Mononuclear cell (primary cell): ENCODE data around the gene CTSK. TPM values are rescaled to one million over a fixed set of nuclear protein-coding genes. Genes with fewer than 3 reads are reported as not detected.

Source experiments
- H3K27me3 ChIP-seq: 2 replicates; pipeline ENCODE4 v1.6.0; 2011; ENCODE audit warnings: low read length, control low read depth; ENCODE audit not compliant: insufficient read depth
- H3K4me1 ChIP-seq: 2 replicates; pipeline ENCODE4 v1.5.1; 2011; ENCODE audit warnings: mild to moderate bottlenecking, low read length, control low read depth; ENCODE audit not compliant: insufficient read depth
- H3K4me3 ChIP-seq: 2 replicates; pipeline ENCODE4 v1.5.1; 2011; ENCODE audit warnings: mild to moderate bottlenecking, low read length, moderate library complexity
- H3K9me3 ChIP-seq: 2 replicates; pipeline ENCODE4 v1.5.1; 2011; ENCODE audit warnings: low read depth, mild to moderate bottlenecking, control low read depth, low read length
- total RNA-seq: library from RNA; depleted of rRNA; stranded (reverse); fragments of >200 nt; gene quantifications from one replicate; pipeline ENCODE4 v1.2.3, GENCODE V29; 2012

CTSK gene
- total RNA-seq, 1 donor: 8.1 TPM

DNA sequence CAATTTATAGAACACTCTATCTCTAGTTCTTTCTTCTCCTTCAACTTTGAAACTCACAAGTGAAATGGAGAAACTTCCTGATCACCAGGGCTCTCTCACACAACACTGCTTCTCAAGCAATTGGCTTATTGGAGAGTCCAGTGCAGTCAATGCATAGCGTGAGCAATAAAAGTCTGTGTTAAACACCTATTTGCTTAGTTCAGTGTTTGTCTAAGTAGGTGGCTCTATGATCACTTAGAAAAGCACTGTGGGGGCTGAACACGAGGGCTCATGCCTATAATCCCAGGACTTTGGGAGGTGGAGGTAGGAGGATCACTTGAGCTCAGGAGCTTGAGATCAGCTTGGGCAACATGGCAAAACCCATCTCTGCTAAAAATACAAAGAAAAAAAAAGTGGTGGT lies 54.6 kb downstream of the CTSK start:
- Histone ChIP-seq H3K9me3 (no peaks in the 10 kb centered on the region), H3K27me3 (no peaks in the 10 kb centered on the region), H3K4me1 (peaks cover 4% of the 10 kb centered on the region), H3K4me3 (no peak overlapping the region)

DNA sequence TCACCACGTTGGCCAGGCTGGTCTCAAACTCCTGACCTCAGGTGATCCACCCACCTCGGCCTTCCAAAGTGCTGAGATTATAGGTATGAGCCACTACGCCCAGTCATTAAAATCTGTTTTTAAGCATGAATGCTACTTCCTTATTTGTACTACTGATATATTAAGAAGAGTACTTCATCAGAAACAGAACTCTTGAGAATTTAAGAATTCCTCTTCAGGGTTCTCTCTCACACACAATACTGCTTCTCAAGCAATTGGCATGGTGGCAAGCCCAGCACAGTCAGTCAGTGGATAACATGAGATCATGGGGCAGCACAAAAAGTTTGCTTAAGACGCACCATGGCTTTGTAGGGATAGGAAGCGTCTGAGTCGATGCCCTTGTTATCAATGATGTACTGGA lies 56.6 kb downstream of the CTSK start:
- Histone ChIP-seq H3K9me3 (no peaks in the 10 kb centered on the region), H3K4me1 (peaks cover 3% of the 10 kb centered on the region), H3K27me3 (no peaks in the 10 kb centered on the region), H3K4me3 (no peak overlapping the region)

DNA sequence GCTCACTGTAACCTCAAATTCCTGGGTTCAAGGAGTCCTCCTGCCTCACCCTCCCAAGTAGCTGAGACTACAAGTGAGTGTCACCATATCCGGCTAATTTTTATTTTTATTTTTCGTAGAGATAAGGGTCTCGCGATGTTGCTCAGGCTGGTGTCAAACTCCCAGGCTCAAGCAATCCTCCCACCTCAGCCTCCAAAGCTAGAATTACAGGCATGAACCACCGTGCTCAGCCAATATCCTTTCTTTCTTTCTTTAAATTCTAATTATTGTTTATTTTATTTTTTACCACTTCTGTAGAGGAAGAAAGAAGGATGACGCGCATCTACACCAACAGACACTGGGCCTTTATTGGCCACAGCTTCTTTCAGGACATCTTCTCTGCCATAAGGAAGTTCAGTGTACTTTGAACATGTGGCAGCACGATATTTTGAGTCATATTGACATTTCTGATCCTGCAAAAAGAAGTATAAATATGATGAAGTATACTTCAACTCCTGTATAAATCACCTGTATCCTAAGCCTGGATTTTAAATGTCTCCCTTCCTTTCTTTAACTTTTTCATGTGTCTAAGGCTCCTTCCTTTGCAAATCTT lies 58.2 kb downstream of the CTSK start:
- Histone ChIP-seq H3K4me1 (peaks cover 3% of the 10 kb centered on the region), H3K27me3 (no peaks in the 10 kb centered on the region), H3K4me3 (no peak overlapping the region), H3K9me3 (no peaks in the 10 kb centered on the region)

DNA sequence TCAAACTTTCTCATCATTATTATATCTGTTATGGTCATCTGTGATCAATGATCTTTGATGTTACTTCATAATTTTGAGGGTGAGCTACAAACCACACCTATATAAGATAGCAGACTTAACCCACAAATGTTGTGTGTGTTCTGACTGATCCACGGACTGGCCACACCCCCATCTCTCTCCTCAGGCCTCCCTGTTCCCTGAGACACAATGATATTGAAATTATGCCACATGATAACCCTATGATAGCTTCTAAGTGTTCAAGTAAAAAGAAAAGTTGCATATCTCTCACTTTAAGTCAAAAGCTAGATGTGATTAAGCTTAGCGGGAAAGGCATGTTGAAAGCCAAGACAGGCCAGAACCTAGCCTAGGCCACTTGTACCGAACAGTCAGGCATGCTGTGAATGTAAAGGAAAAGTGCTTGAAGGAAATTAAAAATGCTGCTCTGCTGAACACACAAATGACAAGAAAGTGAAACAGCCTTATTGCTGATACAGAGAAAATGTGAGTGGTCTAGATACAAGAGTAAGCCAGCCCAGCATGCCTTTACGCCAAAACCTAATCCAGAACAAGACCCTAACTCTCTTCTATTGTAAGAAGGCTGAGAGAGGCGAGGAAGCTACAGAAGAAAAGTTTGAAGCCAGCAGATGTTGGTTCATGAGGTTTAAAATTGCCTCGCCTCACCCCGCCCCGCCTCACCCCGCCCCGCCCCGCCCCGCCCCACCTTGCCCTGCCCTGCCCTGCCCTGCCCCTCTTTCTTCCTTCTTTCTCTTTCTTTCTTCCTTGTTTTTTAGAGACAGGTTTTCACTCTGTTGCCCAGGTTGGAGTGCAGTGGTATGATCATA lies 59.0 kb downstream of the CTSK start:
- H3K27me3 ChIP-seq: no peaks in the 10 kb centered on the region
- no peak overlapping the region for H3K4me3 ChIP-seq
- peaks cover 3% of the 10 kb centered on the region for H3K4me1 ChIP-seq
- H3K9me3 ChIP-seq: no peaks in the 10 kb centered on the region

Other genes with a start within 250 kb of the CTSK start
- 1,412 TPM for gene MCL1, start 228.7 kb downstream of the CTSK start, total RNA-seq
- 147 TPM for gene ENSA, start 178.6 kb downstream of the CTSK start, total RNA-seq
- 1.4 TPM for gene GOLPH3L, start 111.1 kb downstream of the CTSK start, total RNA-seq
- 3.3 TPM for gene HORMAD1, start 87.4 kb downstream of the CTSK start, total RNA-seq
- gene CTSS, start 42.5 kb downstream of the CTSK start, total RNA-seq: 1,898 TPM
- 38.5 TPM for gene ARNT, start 68.3 kb upstream of the CTSK start, total RNA-seq
- not detected for gene CTXND2, start 78.9 kb upstream of the CTSK start, total RNA-seq
- 47.3 TPM for gene SETDB1, start 118.1 kb upstream of the CTSK start, total RNA-seq
- gene CERS2, start 166.6 kb upstream of the CTSK start, total RNA-seq: 84.8 TPM
- gene ANXA9, start 174.0 kb upstream of the CTSK start, total RNA-seq: 0.10 TPM
- 14.4 TPM for gene MINDY1, start 198.6 kb upstream of the CTSK start, total RNA-seq
- gene PRUNE1, start 200.2 kb upstream of the CTSK start, total RNA-seq: 18.2 TPM
- gene BNIPL, start 228.3 kb upstream of the CTSK start, total RNA-seq: 0.10 TPM
- gene C1orf56, start 239.5 kb upstream of the CTSK start, total RNA-seq: 0.31 TPM